Gastroesophageal sphincter (tissue), 4 donors: ENCODE results near the gene GRWD1. TPM values are rescaled to one million over a fixed set of nuclear protein-coding genes. Genes with fewer than 3 reads are reported as not detected.

ENCODE experiments used
- ATAC-seq: fragments of 150-250 bp; one replicate; pipeline ENCODE4 v1.9.1; 2016; ENCODE audit warnings: mild to moderate bottlenecking, moderate library complexity
- H3K27ac ChIP-seq, 4 donors: fragments of 200-600 bp; sonication (generic) in 3 of 4; 1 replicate in 3 of 4; 2 replicates in 1 of 4; pipeline ENCODE4 v1.5.1; 2016 to 2019
- H3K27me3 ChIP-seq: fragments of 200-600 bp; sonication (generic); one replicate; pipeline ENCODE4 v1.5.1; 2019
- H3K36me3 ChIP-seq, 2 donors: fragments of 200-600 bp; sonication (generic); one replicate each; pipeline ENCODE4 v1.5.1; 2019; ENCODE audit warnings: control low read depth in 1 of 2
- H3K4me1 ChIP-seq, 3 donors: fragments of 200-600 bp; sonication (generic); 1 replicate in 2 of 3; 2 replicates in 1 of 3; pipeline ENCODE4 v1.5.1; 2016 to 2019; ENCODE audit warnings: control low read depth in 2 of 3
- H3K4me3 ChIP-seq, 2 donors: fragments of 200-600 bp; sonication (generic); one replicate each; pipeline ENCODE4 v1.5.1; 2019; ENCODE audit warnings: mild to moderate bottlenecking in 1 of 2, moderate library complexity in 1 of 2
- H3K9me3 ChIP-seq, 3 donors: fragments of 200-600 bp; sonication (generic); one replicate each; pipeline ENCODE4 v1.5.1; 2017 to 2019; ENCODE audit warnings: control low read depth in 2 of 3
- EP300 ChIP-seq: sonication (generic); formaldehyde crosslinking; IDR thresholded peaks from one replicate; pipeline ENCODE4 v1.6.1; 2017; ENCODE audit warnings: antibody characterized with exemption, mild to moderate bottlenecking
- POLR2A ChIP-seq, 2 donors: fragments of 450-650 bp; IDR thresholded peaks; one replicate each; pipeline ENCODE4 v1.6.1; 2017; ENCODE audit warnings: antibody characterized with exemption in 2 of 2, mild to moderate bottlenecking in 2 of 2, moderate library complexity in 1 of 2
- POLR2AphosphoS5 ChIP-seq: sonication (generic); formaldehyde crosslinking; IDR thresholded peaks from one replicate; pipeline ENCODE4 v1.6.1; 2017; ENCODE audit warnings: antibody characterized with exemption
- WGBS, 2 donors: methylation state at CpG; one replicate each; pipeline ENCODE4 v1.1.5; 2018; ENCODE audit warnings: low coverage in 1 of 2; 5-methylcytosine and 5-hydroxymethylcytosine counted together
- total RNA-seq, 4 donors: library from RNA; depleted of rRNA; stranded (reverse); fragments of >200 nt; gene quantifications; one replicate each; pipeline ENCODE4 v1.1.0, GENCODE V29; 2016
- TF ChIP-seq, protein P1 (sequence below), 4 experiments: fragments of 200-600 bp in 2 of 4; fragments of 450-650 bp in 2 of 4; sonication (generic) in 1 of 4; IDR thresholded peaks; one replicate each; pipeline ENCODE4 v1.5.1; 2017 to 2019; ENCODE audit warnings: antibody characterized with exemption in 4 of 4, mild to moderate bottlenecking in 2 of 4, moderate library complexity in 2 of 4

GRWD1 gene
- total RNA-seq, 4 donors from 2014 or later, result 28.9 to 33.1 (median 32.7) TPM

DNA sequence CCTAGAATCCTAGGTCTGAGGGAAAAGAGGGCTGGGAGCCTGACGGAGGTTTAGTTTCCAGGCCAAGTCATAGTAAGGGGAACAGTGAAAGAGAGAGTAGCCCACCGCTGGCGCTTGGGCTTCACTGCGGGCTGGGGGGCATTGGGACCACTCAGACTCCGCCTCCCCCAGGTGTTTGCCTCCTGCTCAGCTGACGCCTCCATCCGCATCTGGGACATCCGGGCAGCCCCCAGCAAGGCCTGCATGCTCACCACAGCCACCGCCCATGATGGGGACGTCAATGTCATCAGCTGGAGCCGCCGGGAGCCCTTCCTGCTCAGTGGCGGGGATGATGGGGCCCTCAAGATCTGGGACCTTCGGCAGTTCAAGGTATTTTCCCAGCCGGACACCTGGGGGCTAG is 5.1 kb downstream of the GRWD1 start:
- Histone ChIP-seq H3K9me3 (no peaks in the 10 kb centered on the region), H3K27ac (no peak overlapping the region), H3K36me3 (peaks cover 0 to 89% of the 10 kb centered on the region in 2 donors), H3K4me3 (no peak overlapping the region), H3K27me3 (no peaks in the 10 kb centered on the region), H3K4me1 (peaks cover 0 to 16% (median 3%) of the 10 kb centered on the region in 3 donors)
- TF ChIP-seq EP300 (no peak), POLR2AphosphoS5 (no peak), POLR2A (IDR thresholded peaks at IDR 0.05) (no peak)
- TF ChIP-seq, protein P1, sequence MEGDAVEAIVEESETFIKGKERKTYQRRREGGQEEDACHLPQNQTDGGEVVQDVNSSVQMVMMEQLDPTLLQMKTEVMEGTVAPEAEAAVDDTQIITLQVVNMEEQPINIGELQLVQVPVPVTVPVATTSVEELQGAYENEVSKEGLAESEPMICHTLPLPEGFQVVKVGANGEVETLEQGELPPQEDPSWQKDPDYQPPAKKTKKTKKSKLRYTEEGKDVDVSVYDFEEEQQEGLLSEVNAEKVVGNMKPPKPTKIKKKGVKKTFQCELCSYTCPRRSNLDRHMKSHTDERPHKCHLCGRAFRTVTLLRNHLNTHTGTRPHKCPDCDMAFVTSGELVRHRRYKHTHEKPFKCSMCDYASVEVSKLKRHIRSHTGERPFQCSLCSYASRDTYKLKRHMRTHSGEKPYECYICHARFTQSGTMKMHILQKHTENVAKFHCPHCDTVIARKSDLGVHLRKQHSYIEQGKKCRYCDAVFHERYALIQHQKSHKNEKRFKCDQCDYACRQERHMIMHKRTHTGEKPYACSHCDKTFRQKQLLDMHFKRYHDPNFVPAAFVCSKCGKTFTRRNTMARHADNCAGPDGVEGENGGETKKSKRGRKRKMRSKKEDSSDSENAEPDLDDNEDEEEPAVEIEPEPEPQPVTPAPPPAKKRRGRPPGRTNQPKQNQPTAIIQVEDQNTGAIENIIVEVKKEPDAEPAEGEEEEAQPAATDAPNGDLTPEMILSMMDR (IDR thresholded peaks at IDR 0.05), result no peak
- 100% methylated on average over 1 of the region's 15 CpGs; no CpG with 5 or more reads in 1 of the 2 donors for WGBS, 2 donors
- no peak for ATAC-seq

DNA sequence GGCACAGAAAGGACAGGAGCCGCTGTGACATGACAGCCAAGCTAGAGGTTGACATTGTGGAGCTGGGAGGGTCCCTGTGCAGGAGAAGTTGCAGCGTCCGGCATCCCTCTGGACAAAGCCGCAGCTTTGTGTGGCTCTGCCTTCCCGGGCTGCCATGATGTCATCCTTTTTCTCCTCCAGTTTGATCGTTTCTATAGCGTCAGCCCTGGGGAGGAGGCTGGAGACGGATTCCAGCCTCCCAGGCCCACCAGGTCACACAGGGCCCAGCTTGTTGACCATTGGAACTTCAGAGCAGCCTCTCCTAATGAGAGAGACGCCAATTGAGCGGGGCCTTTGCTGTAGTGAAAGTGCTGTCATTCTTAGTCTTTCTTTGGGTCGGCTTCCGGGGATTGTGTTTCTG is 5.8 kb downstream of the GRWD1 start:
- Histone ChIP-seq H3K27me3 (no peaks in the 10 kb centered on the region), H3K36me3 (peaks cover 0 to 96% of the 10 kb centered on the region in 2 donors), H3K27ac (no peak overlapping the region), H3K9me3 (no peaks in the 10 kb centered on the region), H3K4me3 (no peak overlapping the region), H3K4me1 (peaks cover 0 to 9% (median 0%) of the 10 kb centered on the region in 3 donors)
- TF ChIP-seq POLR2AphosphoS5, result no peak
- TF ChIP-seq, protein P1 (IDR thresholded peaks at IDR 0.05), result no peak
- TF ChIP-seq POLR2A (IDR thresholded peaks at IDR 0.05), result no peak
- TF ChIP-seq EP300, result no peak
- WGBS, 2 donors, result 78 to 88% methylated on average over 7 to 8 of the region's 12 CpGs
- no peak for ATAC-seq

DNA sequence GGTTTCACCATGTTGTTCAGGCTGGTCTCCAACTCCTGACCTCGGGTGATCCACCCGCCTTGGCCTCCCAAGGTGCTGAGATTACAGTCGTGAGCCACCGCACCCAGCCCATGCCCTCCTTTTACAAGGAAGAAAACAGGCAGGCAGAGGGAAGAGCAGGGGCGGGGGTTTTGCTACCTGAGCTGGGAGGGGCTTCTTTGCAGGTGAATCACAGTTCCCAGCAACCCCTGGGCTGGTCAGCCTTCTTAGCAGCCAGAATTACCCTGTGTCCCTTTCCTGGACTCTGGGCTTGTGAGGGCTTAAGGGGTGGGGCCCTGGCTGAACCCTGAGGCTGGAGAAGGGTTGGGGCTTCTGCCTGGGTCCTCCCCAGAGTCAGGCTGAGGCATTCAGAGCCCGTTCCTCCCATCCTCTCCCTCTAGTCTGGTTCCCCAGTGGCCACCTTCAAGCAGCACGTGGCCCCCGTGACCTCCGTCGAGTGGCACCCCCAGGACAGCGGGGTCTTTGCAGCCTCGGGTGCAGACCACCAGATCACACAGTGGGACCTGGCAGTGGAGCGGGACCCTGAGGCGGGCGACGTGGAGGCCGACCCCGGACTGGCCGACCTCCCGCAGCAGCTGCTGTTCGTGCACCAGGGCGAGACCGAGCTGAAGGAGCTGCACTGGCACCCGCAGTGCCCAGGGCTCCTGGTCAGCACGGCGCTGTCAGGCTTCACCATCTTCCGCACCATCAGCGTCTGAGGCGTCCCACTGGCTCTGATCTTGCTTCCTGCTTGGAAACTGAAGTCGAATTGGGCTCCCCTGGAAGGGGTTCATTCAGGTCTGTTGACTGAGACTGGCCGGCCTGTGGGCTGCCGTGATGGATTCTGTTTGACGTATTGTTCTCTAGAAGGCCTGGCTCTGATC is 6.8 kb downstream of the GRWD1 start:
- Histone ChIP-seq H3K27ac (no peak overlapping the region), H3K4me1 (no peaks in the 10 kb centered on the region), H3K36me3 (peaks cover 0 to 96% of the 10 kb centered on the region in 2 donors), H3K4me3 (no peak overlapping the region), H3K9me3 (no peaks in the 10 kb centered on the region), H3K27me3 (no peaks in the 10 kb centered on the region)
- ATAC-seq, result no peak
- TF ChIP-seq POLR2A (IDR thresholded peaks at IDR 0.05), result no peak
- TF ChIP-seq, protein P1 (IDR thresholded peaks at IDR 0.05), result no peak
- no peak for TF ChIP-seq POLR2AphosphoS5
- no peak for TF ChIP-seq EP300
- WGBS, 2 donors, result 78 to 100% methylated on average over 1 to 3 of the region's 33 CpGs

DNA sequence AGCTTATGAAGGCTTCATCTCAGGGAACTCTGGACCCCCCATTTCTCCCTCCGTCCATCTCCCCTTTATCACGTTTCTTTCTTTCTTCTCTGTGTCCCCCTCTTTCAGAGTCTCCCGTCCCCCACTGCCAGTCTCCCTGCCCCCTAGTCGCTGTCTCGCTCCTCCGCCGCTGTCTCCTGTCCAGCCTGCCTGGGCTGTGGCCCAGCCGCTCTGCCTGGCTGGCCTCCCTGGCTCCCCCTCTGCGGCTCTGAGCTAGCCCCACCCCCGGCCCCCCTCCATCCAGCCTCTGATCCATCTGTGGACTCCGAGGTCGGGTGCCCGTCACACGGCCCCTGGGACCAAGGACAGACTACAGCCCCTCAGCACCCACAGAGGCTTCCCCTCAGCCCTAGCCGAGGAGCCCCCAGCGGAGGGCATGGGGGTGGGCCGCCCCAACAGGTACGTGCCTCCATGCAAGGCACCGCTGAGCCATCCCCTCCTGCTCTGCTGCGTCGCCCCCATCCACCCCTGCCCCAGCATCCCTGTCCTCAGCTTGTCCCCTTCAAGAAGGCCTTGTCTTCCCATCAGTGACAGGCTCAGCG is 8.5 kb downstream of the GRWD1 start:
- Histone ChIP-seq H3K4me1 (no peaks in the 10 kb centered on the region), H3K4me3 (no peak overlapping the region), H3K27me3 (no peaks in the 10 kb centered on the region), H3K9me3 (no peaks in the 10 kb centered on the region), H3K36me3 (peaks cover 0 to 79% of the 10 kb centered on the region in 2 donors), H3K27ac (no peak overlapping the region)
- no peak for ATAC-seq
- TF ChIP-seq POLR2AphosphoS5, result no peak
- 86 to 90% methylated on average over 2 to 14 of the region's 22 CpGs for WGBS, 2 donors

DNA sequence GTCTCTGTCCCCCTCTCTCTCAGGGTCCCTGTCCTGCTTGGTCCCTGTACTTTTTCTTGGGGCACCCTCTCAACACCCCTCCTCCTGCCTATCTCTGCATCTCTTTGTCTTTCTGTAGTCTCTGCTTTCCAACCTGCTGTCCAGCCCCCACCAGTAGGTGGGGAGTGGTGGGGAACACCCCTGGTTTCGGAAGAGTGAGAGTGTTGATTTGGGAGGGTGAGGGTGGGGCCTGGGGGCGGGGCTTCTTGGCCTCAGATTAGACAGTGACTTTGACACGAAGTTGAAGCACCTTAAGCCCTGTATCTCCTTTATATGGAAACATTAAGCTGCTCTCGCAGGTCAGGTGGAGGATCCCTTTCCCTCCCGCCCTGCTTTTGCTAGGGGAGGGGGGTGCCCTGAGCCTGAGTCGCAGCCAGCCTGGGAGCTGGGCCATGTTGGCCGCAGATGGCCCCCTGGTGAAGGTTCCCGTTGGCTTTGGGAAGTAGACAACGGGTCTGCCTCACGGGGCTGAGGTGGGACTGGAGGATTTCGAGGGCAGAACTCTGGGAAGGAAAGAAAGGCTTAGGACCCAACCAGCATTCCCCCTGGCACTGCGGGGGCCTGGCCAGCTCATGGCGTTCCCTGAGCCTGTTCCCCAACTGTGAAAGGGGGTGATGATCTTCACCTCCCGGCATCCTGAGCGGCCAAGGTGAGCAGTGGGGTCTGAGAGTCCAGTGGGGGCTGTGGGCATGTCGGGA is 9.6 kb downstream of the GRWD1 start, which contains the start of gene KCNJ14:
TSS of gene KCNJ14 (plus strand) at position 404 of the 737 bp plus-strand sequence. CDS start 6,151 bp downstream, outside the sequence.
- WGBS, 2 donors, result 63 to 82% methylated on average over 2 to 4 of the region's 16 CpGs

More for the DNA sequence above, 9.6 kb downstream of the GRWD1 start, which contains the start of gene KCNJ14:
- Histone ChIP-seq H3K9me3 (no peaks in the 10 kb centered on the region), H3K4me1 (no peaks in the 10 kb centered on the region), H3K27me3 (no peaks in the 10 kb centered on the region), H3K4me3 (no peak within 1 kb of the TSS), H3K27ac (no peak within 1 kb of the TSS), H3K36me3 (peaks cover 0 to 68% of the 10 kb centered on the region in 2 donors)
- no peak for TF ChIP-seq POLR2A (IDR thresholded peaks at IDR 0.05)
- TF ChIP-seq EP300, result no peak
- TF ChIP-seq, protein P1 (IDR thresholded peaks at IDR 0.05), result no peak
- TF ChIP-seq POLR2AphosphoS5, result no peak
- ATAC-seq, result no peak
